ENCODE data around the gene TBX18.
A peak's percentile ranks its signal among the peaks of the same experiment; 100 is the strongest.

The TBX18 gene

GRCh38 chr6:84777888-84778287 lies 13.5 kb upstream of the TBX18 start:
- H3K4me1 ChIP-seq (ENCODE audit: control insufficient read depth in 2 of 2, insufficient read depth in 1 of 2, low read depth in 1 of 2, low read length in 2 of 2), result peaks cover 0 to 5% of the 10 kb centered on the region in 2 donors

DNA sequence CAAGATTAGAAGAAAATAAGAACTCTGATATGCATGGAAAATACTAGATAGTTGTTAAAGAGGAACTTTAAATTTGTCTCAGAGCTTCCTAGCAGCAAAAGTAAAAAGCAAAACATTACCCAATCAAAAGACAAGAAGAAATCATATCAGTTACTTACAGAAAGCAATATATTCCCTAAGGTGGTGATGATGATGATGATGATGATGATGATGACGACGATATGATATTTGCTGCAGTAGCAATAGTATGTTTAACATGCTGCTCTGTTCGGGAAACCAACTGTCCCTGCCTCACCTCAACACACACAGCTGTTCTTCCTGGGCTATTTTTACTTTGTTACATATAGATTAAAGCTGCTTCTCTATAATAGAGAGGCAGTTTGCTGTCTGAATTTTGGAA lies 12.0 kb upstream of the TBX18 start:
- Histone ChIP-seq H2AK5ac (ENCODE audit: low read depth, low read length) (no peak overlapping the region), H4K8ac (ENCODE audit: low read depth, low read length) (no peak overlapping the region), H3K27me3 (ENCODE audit: control insufficient read depth in 3 of 3, insufficient read depth in 3 of 3, low read depth in 1 of 3, low read length in 3 of 3) (peaks cover 21 to 65% (median 51%) of the 10 kb centered on the region in 3 experiments)

More at GRCh38 chr6:84777888-84778287, 13.5 kb upstream of the TBX18 start:
- Histone ChIP-seq H2BK120ac (ENCODE audit: low read depth, low read length) (no peak overlapping the region), H3K4me2 (ENCODE audit: insufficient read depth, low read length, poor library complexity, severe bottlenecking) (no peak overlapping the region), H3K27ac (replicated peaks; ENCODE audit: low read length) (no peak overlapping the region), H3K4me3 (ENCODE audit: low read length in 2 of 2) (no peak overlapping the region), H3K36me3 (replicated peaks in 1 of 2; ENCODE audit: control insufficient read depth in 2 of 2, insufficient read depth in 2 of 2, low read length in 2 of 2) (no peaks in the 10 kb centered on the region), H3K14ac (ENCODE audit: low read length) (no peak overlapping the region), H4K8ac (ENCODE audit: low read depth, low read length) (no peak overlapping the region), H3K9me3 (replicated peaks in 1 of 2; ENCODE audit: control insufficient read depth in 2 of 2, insufficient read depth in 1 of 2, low read depth in 1 of 2, low read length in 2 of 2) (peaks cover 0 to 3% of the 10 kb centered on the region in 2 donors), H4K91ac (ENCODE audit: low read depth, low read length, poor library complexity) (no peak overlapping the region), H3K4ac (ENCODE audit: low read length) (no peak overlapping the region), H3K27me3 (ENCODE audit: control insufficient read depth in 3 of 3, insufficient read depth in 3 of 3, low read depth in 1 of 3, low read length in 3 of 3) (peaks cover 17 to 50% (median 36%) of the 10 kb centered on the region in 3 experiments), H3K79me1 (ENCODE audit: low read depth, low read length) (no peaks in the 10 kb centered on the region), H2BK5ac (ENCODE audit: low read length) (no peak overlapping the region), H2BK12ac (ENCODE audit: low read length) (no peak overlapping the region), H3K18ac (ENCODE audit: low read length) (no peak overlapping the region), H3K9ac (ENCODE audit: low read depth, low read length, poor library complexity) (no peak overlapping the region), H2AK5ac (ENCODE audit: low read depth, low read length) (no peak overlapping the region), H2AFZ (ENCODE audit: low read length) (no peak overlapping the region), H3K23ac (ENCODE audit: low read depth, low read length, poor library complexity) (no peak overlapping the region), H2BK15ac (ENCODE audit: low read length) (no peak overlapping the region)
- no peak for DNase-seq (ENCODE audit: low spot score)
- no CpG with 5 or more reads among the region's 1 CpG for WGBS, 2 donors (ENCODE audit: extremely low coverage in 2 of 2, insufficient read length in 2 of 2, insufficient replicate concordance in 1 of 2)

GRCh38 chr6:84775751-84776150 lies 11.4 kb upstream of the TBX18 start:
- H3K4me2 ChIP-seq (ENCODE audit: insufficient read depth, low read length, poor library complexity, severe bottlenecking), result no peak overlapping the region
- no peak for DNase-seq (ENCODE audit: low spot score)
- peaks cover 21 to 71% (median 53%) of the 10 kb centered on the region in 3 experiments for H3K27me3 ChIP-seq (ENCODE audit: control insufficient read depth in 3 of 3, insufficient read depth in 3 of 3, low read depth in 1 of 3, low read length in 3 of 3)

More for the DNA sequence above, 12.0 kb upstream of the TBX18 start:
- Histone ChIP-seq H3K4me3 (ENCODE audit: low read length in 2 of 2) (no peak overlapping the region), H2BK12ac (ENCODE audit: low read length) (no peak overlapping the region), H2AFZ (ENCODE audit: low read length) (no peak overlapping the region), H3K9ac (ENCODE audit: low read depth, low read length, poor library complexity) (no peak overlapping the region), H3K18ac (ENCODE audit: low read length) (no peak overlapping the region), H3K36me3 (replicated peaks in 1 of 2; ENCODE audit: control insufficient read depth in 2 of 2, insufficient read depth in 2 of 2, low read length in 2 of 2) (no peaks in the 10 kb centered on the region), H2BK5ac (ENCODE audit: low read length) (no peak overlapping the region), H3K23ac (ENCODE audit: low read depth, low read length, poor library complexity) (no peak overlapping the region), H2BK15ac (ENCODE audit: low read length) (no peak overlapping the region), H3K4me2 (ENCODE audit: insufficient read depth, low read length, poor library complexity, severe bottlenecking) (no peak overlapping the region), H3K9me3 (replicated peaks in 1 of 2; ENCODE audit: control insufficient read depth in 2 of 2, insufficient read depth in 1 of 2, low read depth in 1 of 2, low read length in 2 of 2) (peaks cover 3 to 4% of the 10 kb centered on the region in 2 donors), H3K4me1 (ENCODE audit: control insufficient read depth in 2 of 2, insufficient read depth in 1 of 2, low read depth in 1 of 2, low read length in 2 of 2) (peaks cover 0 to 5% of the 10 kb centered on the region in 2 donors), H3K27ac (replicated peaks; ENCODE audit: low read length) (no peak overlapping the region), H2BK120ac (ENCODE audit: low read depth, low read length) (no peak overlapping the region), H4K91ac (ENCODE audit: low read depth, low read length, poor library complexity) (no peak overlapping the region), H3K4ac (ENCODE audit: low read length) (no peak overlapping the region), H3K14ac (ENCODE audit: low read length) (no peak overlapping the region), H3K79me1 (ENCODE audit: low read depth, low read length) (no peaks in the 10 kb centered on the region)
- WGBS, 2 donors (ENCODE audit: extremely low coverage in 2 of 2, insufficient read length in 2 of 2, insufficient replicate concordance in 1 of 2), result no CpG with 5 or more reads among the region's 3 CpGs
- no peak for DNase-seq (ENCODE audit: low spot score)

DNA sequence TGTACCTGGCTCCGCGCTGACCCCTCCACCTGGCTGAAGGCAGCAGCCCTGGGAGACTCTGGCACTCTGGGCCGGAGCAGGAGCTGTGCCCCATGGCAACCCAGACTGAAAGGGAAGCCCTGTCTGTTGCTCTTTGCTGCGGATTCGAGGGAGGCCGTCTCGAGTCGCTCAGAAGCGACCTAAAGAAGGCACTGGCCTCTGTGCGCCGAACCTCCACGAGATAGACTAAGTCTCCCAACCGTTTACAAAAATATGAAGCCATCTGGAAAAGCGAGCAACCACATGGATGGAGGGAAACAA lies 10.5 kb upstream of the TBX18 start:
- no peak for DNase-seq (ENCODE audit: low spot score)
- Histone ChIP-seq H3K79me1 (ENCODE audit: low read depth, low read length) (no peaks in the 10 kb centered on the region), H3K23ac (ENCODE audit: low read depth, low read length, poor library complexity) (no peak overlapping the region), H3K36me3 (replicated peaks in 1 of 2; ENCODE audit: control insufficient read depth in 2 of 2, insufficient read depth in 2 of 2, low read length in 2 of 2) (no peaks in the 10 kb centered on the region), H4K91ac (ENCODE audit: low read depth, low read length, poor library complexity) (no peak overlapping the region), H2BK12ac (ENCODE audit: low read length) (no peak overlapping the region), H3K18ac (ENCODE audit: low read length) (peak overlapping the region; percentile 65), H3K9me3 (replicated peaks in 1 of 2; ENCODE audit: control insufficient read depth in 2 of 2, insufficient read depth in 1 of 2, low read depth in 1 of 2, low read length in 2 of 2) (peaks cover 3 to 4% of the 10 kb centered on the region in 2 donors), H3K4me3 (ENCODE audit: low read length in 2 of 2) (peak overlapping the region in 1 of 2 donors; percentile 10), H3K14ac (ENCODE audit: low read length) (no peak overlapping the region), H3K9ac (ENCODE audit: low read depth, low read length, poor library complexity) (no peak overlapping the region), H3K4ac (ENCODE audit: low read length) (no peak overlapping the region), H2AFZ (ENCODE audit: low read length) (peak overlapping the region; percentile 87), H2BK15ac (ENCODE audit: low read length) (no peak overlapping the region), H2AK5ac (ENCODE audit: low read depth, low read length) (no peak overlapping the region), H2BK120ac (ENCODE audit: low read depth, low read length) (no peak overlapping the region), H3K27me3 (ENCODE audit: control insufficient read depth in 3 of 3, insufficient read depth in 3 of 3, low read depth in 1 of 3, low read length in 3 of 3) (peaks cover 21 to 79% (median 56%) of the 10 kb centered on the region in 3 experiments), H3K27ac (replicated peaks; ENCODE audit: low read length) (no peak overlapping the region), H2BK5ac (ENCODE audit: low read length) (no peak overlapping the region), H3K4me1 (ENCODE audit: control insufficient read depth in 2 of 2, insufficient read depth in 1 of 2, low read depth in 1 of 2, low read length in 2 of 2) (peaks cover 0 to 5% of the 10 kb centered on the region in 2 donors), H3K4me2 (ENCODE audit: insufficient read depth, low read length, poor library complexity, severe bottlenecking) (peak overlapping the region; percentile 77), H4K8ac (ENCODE audit: low read depth, low read length) (no peak overlapping the region)
- WGBS, 2 donors (ENCODE audit: extremely low coverage in 2 of 2, insufficient read length in 2 of 2, insufficient replicate concordance in 1 of 2), result no CpG with 5 or more reads among the region's 14 CpGs

More at GRCh38 chr6:84775751-84776150, 11.4 kb upstream of the TBX18 start:
- Histone ChIP-seq H4K8ac (ENCODE audit: low read depth, low read length) (no peak overlapping the region), H2BK120ac (ENCODE audit: low read depth, low read length) (no peak overlapping the region), H4K91ac (ENCODE audit: low read depth, low read length, poor library complexity) (no peak overlapping the region), H3K18ac (ENCODE audit: low read length) (no peak overlapping the region), H2AFZ (ENCODE audit: low read length) (no peak overlapping the region), H3K4ac (ENCODE audit: low read length) (no peak overlapping the region), H3K27ac (replicated peaks; ENCODE audit: low read length) (no peak overlapping the region), H3K4me1 (ENCODE audit: control insufficient read depth in 2 of 2, insufficient read depth in 1 of 2, low read depth in 1 of 2, low read length in 2 of 2) (peaks cover 0 to 5% of the 10 kb centered on the region in 2 donors), H3K79me1 (ENCODE audit: low read depth, low read length) (no peaks in the 10 kb centered on the region), H2BK15ac (ENCODE audit: low read length) (no peak overlapping the region), H3K9ac (ENCODE audit: low read depth, low read length, poor library complexity) (no peak overlapping the region), H3K36me3 (replicated peaks in 1 of 2; ENCODE audit: control insufficient read depth in 2 of 2, insufficient read depth in 2 of 2, low read length in 2 of 2) (no peaks in the 10 kb centered on the region), H3K23ac (ENCODE audit: low read depth, low read length, poor library complexity) (no peak overlapping the region), H2BK5ac (ENCODE audit: low read length) (no peak overlapping the region), H3K9me3 (replicated peaks in 1 of 2; ENCODE audit: control insufficient read depth in 2 of 2, insufficient read depth in 1 of 2, low read depth in 1 of 2, low read length in 2 of 2) (peaks cover 3 to 4% of the 10 kb centered on the region in 2 donors), H3K14ac (ENCODE audit: low read length) (no peak overlapping the region), H2AK5ac (ENCODE audit: low read depth, low read length) (no peak overlapping the region), H3K4me3 (ENCODE audit: low read length in 2 of 2) (no peak overlapping the region), H2BK12ac (ENCODE audit: low read length) (no peak overlapping the region)
- no CpG with 5 or more reads among the region's 3 CpGs for WGBS, 2 donors (ENCODE audit: extremely low coverage in 2 of 2, insufficient read length in 2 of 2, insufficient replicate concordance in 1 of 2)

Data from neuronal stem cell (in vitro differentiated cells).